PC-9 (cell line): ENCODE results near the gene TUFT1. TPM values are rescaled to one million over a fixed set of nuclear protein-coding genes. Genes with fewer than 3 reads are reported as not detected.

ENCODE experiments used
- BruUV-seq: library from RNA; stranded (reverse); fragments of 400-500 nt; replicated peaks from 2 replicates; lab custom pipeline; 2021; lab: Mats Ljungman, UMichigan
- CTCF ChIA-PET: fragments of 300-600 bp; sonication (Branson Sonifier 250); formaldehyde crosslinking; loops from one replicate; lab custom pipeline; 2022; ENCODE audit warnings: antibody characterized with exemption; lab: Charles Lee
- POLR2A ChIA-PET: fragments of 300-600 bp; sonication (Branson Sonifier 250); formaldehyde crosslinking; loops from one replicate; lab custom pipeline; 2022; ENCODE audit warnings: antibody characterized with exemption; ENCODE audit not compliant: unreplicated experiment; lab: Charles Lee
- DNase-seq, 2 experiments: peaks; one replicate each; pipeline versions ENCODE4 v3.0.0 to v3.0.0-alpha.2; 2015 to 2022; ENCODE audit warnings: mixed read lengths in 1 of 2
- H2AFZ ChIP-seq: fragments of 200-600 bp; sonication (generic); 2 replicates; pipeline ENCODE4 v1.8.1; 2017; ENCODE audit warnings: antibody characterized with exemption
- H3F3A ChIP-seq: fragments of 200-600 bp; sonication (generic); 2 replicates; pipeline ENCODE4 v1.8.1; 2017; ENCODE audit warnings: antibody characterized with exemption, mild to moderate bottlenecking, low read depth; ENCODE audit not compliant: insufficient read depth
- H3K27ac ChIP-seq: fragments of 200-600 bp; sonication (generic); 2 replicates; pipeline ENCODE4 v1.6.1; 2016; ENCODE audit warnings: mixed run types
- H3K27me3 ChIP-seq: fragments of 200-600 bp; sonication (generic); 2 replicates; pipeline ENCODE4 v1.6.1; 2016; ENCODE audit warnings: low read depth, mixed run types; ENCODE audit not compliant: insufficient read depth
- H3K36me3 ChIP-seq: fragments of 200-600 bp; sonication (generic); 2 replicates; pipeline ENCODE4 v1.6.1; 2016; ENCODE audit warnings: low read depth, mixed run types
- H3K4me1 ChIP-seq: fragments of 200-600 bp; sonication (generic); replicated peaks from 2 replicates; pipeline ENCODE4 v1.6.1; 2016; ENCODE audit warnings: mixed run types; ENCODE audit not compliant: insufficient read depth
- H3K4me2 ChIP-seq: fragments of 200-600 bp; sonication (generic); 2 replicates; pipeline ENCODE4 v1.6.1; 2017; ENCODE audit warnings: mixed run types
- H3K4me3 ChIP-seq: fragments of 200-600 bp; sonication (generic); 2 replicates; pipeline ENCODE4 v1.6.1; 2016; ENCODE audit warnings: mixed run types
- H3K79me2 ChIP-seq: fragments of 200-600 bp; sonication (generic); 2 replicates; pipeline ENCODE4 v1.6.1; 2017; ENCODE audit warnings: low read depth, mixed run types
- H3K9me2 ChIP-seq: fragments of 200-600 bp; sonication (generic); 2 replicates; pipeline ENCODE4 v1.8.1; 2017; ENCODE audit warnings: mild to moderate bottlenecking; ENCODE audit not compliant: insufficient read depth
- H3K9me3 ChIP-seq: fragments of 200-600 bp; sonication (generic); 2 replicates; pipeline ENCODE4 v1.8.1; 2016; ENCODE audit warnings: low read depth; ENCODE audit not compliant: insufficient read depth
- H4K20me1 ChIP-seq: fragments of 200-600 bp; sonication (generic); 2 replicates; pipeline ENCODE4 v1.8.1; 2017; ENCODE audit not compliant: insufficient read depth
- CTCF ChIP-seq: fragments of 200-600 bp; sonication (generic); conservative IDR thresholded peaks from 2 replicates; pipeline ENCODE4 v1.6.1; 2017; ENCODE audit warnings: mixed run types, antibody characterized with exemption, mild to moderate bottlenecking, moderate library complexity
- EZH2 ChIP-seq: fragments of 200-600 bp; sonication (generic); IDR thresholded peaks from 2 replicates; pipeline ENCODE4 v1.8.0; 2017; ENCODE audit warnings: antibody characterized with exemption, low read depth
- intact Hi-C: fragments of 100-400 bp; cut with micrococcal nuclease; formaldehyde crosslinking; loops from one replicate; pipeline ENCODE4 v1.10.0; 2022; ENCODE audit not compliant: unreplicated experiment
- total RNA-seq: library from RNA; stranded (reverse); gene quantifications from 2 replicates; pipeline ENCODE4 v1.2.3, GENCODE V29; 2021

The TUFT1 gene
- total RNA-seq, 1 experiment from 2014 or later, result 35.3 TPM

- CTCF ChIA-PET, result interaction anchor here (1.0 kb wide), 1 partner anchor 9 kb away, joined by 8 read pairs; no protein-coding TSS in a partner anchor
These were observed 79.5 kb downstream of the TUFT1 start for GRCh38 chr1:151619489-151620093.

DNA sequence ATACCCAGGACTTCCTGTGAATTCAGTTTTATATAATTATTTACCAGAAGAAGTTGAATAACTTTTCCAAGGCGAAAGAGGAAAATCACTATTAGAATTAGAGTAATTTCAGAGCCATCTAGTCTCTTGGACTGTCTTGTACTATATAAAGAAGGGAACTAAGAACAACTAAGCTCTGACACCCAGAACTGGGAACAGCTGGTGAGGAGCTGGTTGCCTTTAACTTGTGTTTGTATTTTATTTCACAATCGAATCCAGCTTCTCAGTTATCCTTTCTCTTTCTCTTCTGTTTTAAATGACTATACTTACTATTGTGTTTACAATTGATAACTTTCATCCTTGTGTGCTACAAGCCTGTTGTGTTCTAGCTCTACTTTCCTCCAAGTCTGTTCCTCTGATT, 80.2 kb downstream of the TUFT1 start:
- ChIA-PET CTCF (interaction anchor here (0.6 to 1.0 kb wide), 3 partner anchors 8 to 210 kb away, joined by 3 to 8 read pairs (median 3); no protein-coding TSS in a partner anchor), POLR2A (interaction anchor here (0.5 kb wide), 2 partner anchors 28 to 762 kb away, joined by 3 to 4 read pairs; no protein-coding TSS in a partner anchor)
- TF ChIP-seq EZH2, result no peak
- TF ChIP-seq CTCF, result no peak
- Histone ChIP-seq H3K27me3 (no peaks in the 10 kb centered on the region), H3K36me3 (peaks cover 3% of the 10 kb centered on the region; the same call in 1 of the 2 replicates), H2AFZ (no peak overlapping the region), H3K79me2 (peaks cover 70% of the 10 kb centered on the region), H3K4me3 (no peak overlapping the region), H3K4me1 (peaks cover 36% of the 10 kb centered on the region), H3K4me2 (no peak overlapping the region), H3F3A (peaks cover 12% of the 10 kb centered on the region; the same call in 1 of the 2 replicates), H3K27ac (0 out of 2 replicates have a peak overlapping the region, but pooled peaks have one; percentile 28), H4K20me1 (no peaks in the 10 kb centered on the region), H3K9me3 (no peaks in the 10 kb centered on the region), H3K9me2 (no peaks in the 10 kb centered on the region)
- no peak for DNase-seq
- intact Hi-C loops, result no loop called here
- no TSS peak for BruUV-seq

More at GRCh38 chr1:151619489-151620093, 79.5 kb downstream of the TUFT1 start:
- intact Hi-C loops, result no loop called here
- peaks cover 43% of the 10 kb centered on the region for H3K4me1 ChIP-seq
- peak overlapping the region; percentile 28; the same call in 1 of the 2 replicates for H3K27ac ChIP-seq
- peaks cover 12% of the 10 kb centered on the region; the same call in 1 of the 2 replicates for H3F3A ChIP-seq
- DNase-seq, result peak in 1 of 2 experiments; percentile 58
- H3K27me3 ChIP-seq, result no peaks in the 10 kb centered on the region
- H3K79me2 ChIP-seq, result peaks cover 76% of the 10 kb centered on the region
- H3K9me3 ChIP-seq, result no peaks in the 10 kb centered on the region
- H4K20me1 ChIP-seq, result no peaks in the 10 kb centered on the region
- H3K4me2 ChIP-seq, result peak overlapping the region; percentile 33
- no peak overlapping the region for H3K4me3 ChIP-seq
- H2AFZ ChIP-seq, result no peak overlapping the region
- peaks cover 3% of the 10 kb centered on the region; the same call in 1 of the 2 replicates for H3K36me3 ChIP-seq
- no peak for TF ChIP-seq EZH2
- no peak for TF ChIP-seq CTCF
- no TSS peak for BruUV-seq
- POLR2A ChIA-PET, result interaction anchor here (0.5 to 0.6 kb wide), 2 partner anchors 29 to 76 kb away, joined by 3 to 7 read pairs; no protein-coding TSS in a partner anchor
- no peaks in the 10 kb centered on the region for H3K9me2 ChIP-seq

DNA sequence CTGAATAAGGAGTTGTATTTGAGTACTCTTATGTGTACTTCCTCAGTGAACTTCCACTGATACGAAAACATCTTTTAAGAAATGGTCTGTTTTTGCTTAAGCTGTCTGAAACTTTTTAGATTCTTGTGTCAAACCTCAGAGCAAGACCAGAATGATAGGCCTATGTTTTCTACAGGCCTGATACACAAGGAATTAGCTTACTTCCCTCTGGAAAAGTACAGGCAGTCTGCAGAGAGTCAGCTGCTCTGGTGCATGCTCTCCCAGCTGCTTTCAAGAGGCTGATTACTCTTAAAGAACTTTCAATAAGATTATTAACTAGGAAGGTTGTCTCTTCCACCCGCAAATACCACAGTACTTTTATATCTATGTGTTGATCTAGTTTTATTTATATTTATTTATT, 81.2 kb downstream of the TUFT1 start:
- Histone ChIP-seq H2AFZ (no peak overlapping the region), H3K9me2 (no peaks in the 10 kb centered on the region), H3K9me3 (no peaks in the 10 kb centered on the region), H3K27ac (no peak overlapping the region), H3F3A (peaks cover 8% of the 10 kb centered on the region; the same call in 1 of the 2 replicates), H3K4me2 (no peak overlapping the region), H3K79me2 (peaks cover 59% of the 10 kb centered on the region), H3K27me3 (no peaks in the 10 kb centered on the region), H3K36me3 (peaks cover 3% of the 10 kb centered on the region; the same call in 1 of the 2 replicates), H4K20me1 (no peaks in the 10 kb centered on the region), H3K4me1 (peaks cover 26% of the 10 kb centered on the region), H3K4me3 (no peak overlapping the region)
- intact Hi-C loops, result no loop called here
- CTCF ChIA-PET, result no interaction called here
- DNase-seq, result no peak
- POLR2A ChIA-PET, result no interaction called here
- BruUV-seq, result no TSS peak
- TF ChIP-seq CTCF (no peak), EZH2 (no peak)
